IMR-90 (cell line): ENCODE data around the gene TMED10. TPM values are rescaled to one million over a fixed set of nuclear protein-coding genes. Genes with fewer than 3 reads are reported as not detected.

Experiments used
- ATAC-seq: fragments of 200-7000 bp; cut with Tn5 transposase; 2 replicates; pipeline ENCODE4 v1.9.1; 2020; ENCODE audit warnings: low read depth, mild to moderate bottlenecking, moderate library complexity
- BruUV-seq: library from RNA; stranded (reverse); fragments of 400-500 nt; replicated peaks from 2 replicates; lab custom pipeline; 2021; lab: Mats Ljungman, UMichigan
- CTCF ChIA-PET: fragments of 300-600 bp; formaldehyde crosslinking; extraction: SDS; loops from one replicate; lab custom pipeline; 2021; ENCODE audit warnings: antibody characterized with exemption; lab: Yijun Ruan, JAX
- POLR2A ChIA-PET: fragments of 300-600 bp; sonication (Branson Sonifier 250); formaldehyde crosslinking; loops from one replicate; lab custom pipeline; 2022; ENCODE audit warnings: antibody characterized with exemption; ENCODE audit not compliant: unreplicated experiment; lab: Charles Lee
- DNase-seq: peaks from one replicate; pipeline ENCODE4 v3.0.0; 2013
- H2AFZ ChIP-seq: replicated peaks from 2 replicates; pipeline ENCODE3; 2013; ENCODE audit warnings: low read length, mild to moderate bottlenecking; ENCODE audit not compliant: poor library complexity
- H2AK5ac ChIP-seq: 2 replicates; pipeline ENCODE4 v1.6.1; 2013; ENCODE audit warnings: low read depth, low read length, inconsistent platforms
- H2AK9ac ChIP-seq: replicated peaks from 2 replicates; pipeline ENCODE3; 2013; ENCODE audit warnings: mild to moderate bottlenecking, low read depth, low read length, moderate library complexity; ENCODE audit not compliant: poor library complexity
- H2BK120ac ChIP-seq: 2 replicates; pipeline ENCODE4 v1.6.1; 2013; ENCODE audit warnings: low read depth, low read length, inconsistent platforms
- H2BK15ac ChIP-seq: 3 replicates; pipeline ENCODE4 v1.6.1; 2013; ENCODE audit warnings: low read depth, low read length, inconsistent platforms
- H2BK20ac ChIP-seq: 2 replicates; pipeline ENCODE4 v1.6.1; 2013; ENCODE audit warnings: low read depth, mild to moderate bottlenecking, inconsistent platforms, low read length, moderate library complexity
- H2BK5ac ChIP-seq: 2 replicates; pipeline ENCODE4 v1.6.1; 2013; ENCODE audit warnings: mild to moderate bottlenecking, low read depth, low read length, inconsistent platforms; ENCODE audit not compliant: poor library complexity, severe bottlenecking
- H3K14ac ChIP-seq: replicated peaks from 2 replicates; pipeline ENCODE4 v1.6.1; 2013; ENCODE audit warnings: low read depth, low read length, inconsistent platforms
- H3K18ac ChIP-seq: 2 replicates; pipeline ENCODE4 v1.6.1; 2013; ENCODE audit warnings: low read depth, low read length, control low read depth
- H3K23ac ChIP-seq: 2 replicates; pipeline ENCODE4 v1.6.1; 2013; ENCODE audit warnings: low read depth, low read length, inconsistent platforms
- H3K27ac ChIP-seq: 2 replicates; pipeline ENCODE4 v1.5.1; 2013; ENCODE audit warnings: mild to moderate bottlenecking, control low read depth, low read length; ENCODE audit not compliant: insufficient read depth
- H3K27me3 ChIP-seq: 2 replicates; pipeline ENCODE4 v1.6.1; 2013; ENCODE audit warnings: low read length; ENCODE audit not compliant: control insufficient read depth, insufficient read depth
- H3K36me3 ChIP-seq: 2 replicates; pipeline ENCODE4 v1.6.1; 2013; ENCODE audit warnings: low read length, mixed read lengths; ENCODE audit not compliant: control insufficient read depth, insufficient read depth
- H3K4ac ChIP-seq: 2 replicates; pipeline ENCODE4 v1.6.1; 2013; ENCODE audit warnings: low read depth, low read length, inconsistent platforms
- H3K4me1 ChIP-seq: 2 replicates; pipeline ENCODE4 v1.6.1; 2013; ENCODE audit warnings: low read length, mixed read lengths; ENCODE audit not compliant: control insufficient read depth, insufficient read depth
- H3K4me2 ChIP-seq: 2 replicates; pipeline ENCODE4 v1.6.1; 2013; ENCODE audit warnings: low read depth, mild to moderate bottlenecking, control low read depth, low read length, moderate library complexity
- H3K4me3 ChIP-seq: 2 replicates; pipeline ENCODE4 v1.5.1; 2013; ENCODE audit warnings: low read depth, mild to moderate bottlenecking, control low read depth, low read length, moderate library complexity; ENCODE audit not compliant: insufficient read depth
- H3K56ac ChIP-seq: 2 replicates; pipeline ENCODE4 v1.6.1; 2013; ENCODE audit warnings: low read length, inconsistent platforms; ENCODE audit not compliant: insufficient read depth; ENCODE audit errors: extremely low read depth
- H3K79me1 ChIP-seq, 2 experiments: 2 replicates each; pipeline ENCODE4 v1.6.1; 2013; ENCODE audit warnings: low read length in 2 of 2, inconsistent platforms in 1 of 2, low read depth in 1 of 2
- H3K9ac ChIP-seq: 2 replicates; pipeline ENCODE4 v1.6.1; 2013; ENCODE audit warnings: low read depth, low read length, control low read depth
- H3K9me1 ChIP-seq: 2 replicates; pipeline ENCODE4 v1.6.1; 2013; ENCODE audit warnings: low read length, inconsistent platforms; ENCODE audit not compliant: insufficient read depth
- H3K9me3 ChIP-seq: 2 replicates; pipeline ENCODE4 v1.6.1; 2013; ENCODE audit warnings: low read length; ENCODE audit not compliant: control insufficient read depth, insufficient read depth
- H4K20me1 ChIP-seq: 2 replicates; pipeline ENCODE4 v1.6.1; 2013; ENCODE audit warnings: low read length, inconsistent platforms; ENCODE audit not compliant: insufficient read depth
- H4K5ac ChIP-seq: 2 replicates; pipeline ENCODE4 v1.6.1; 2013; ENCODE audit warnings: mild to moderate bottlenecking, low read depth, low read length, control low read depth
- H4K8ac ChIP-seq, 2 experiments: 2 replicates each; pipeline ENCODE4 v1.6.1; 2013; ENCODE audit warnings: low read depth in 2 of 2, low read length in 2 of 2, control low read depth in 1 of 2, inconsistent platforms in 1 of 2
- H4K91ac ChIP-seq: 2 replicates; pipeline ENCODE4 v1.6.1; 2013; ENCODE audit warnings: low read depth, low read length, inconsistent platforms; ENCODE audit not compliant: insufficient read depth
- BHLHE40 ChIP-seq: fragments of 150-350 bp; IDR thresholded peaks from 2 replicates; pipeline ENCODE4 v1.6.1; 2016; ENCODE audit warnings: mild to moderate bottlenecking, low read depth, low read length
- CEBPB ChIP-seq: IDR thresholded peaks from 2 replicates; pipeline ENCODE4 v1.6.1; 2012; ENCODE audit warnings: low read depth, low read length, improper control_type of control experiment
- FOS ChIP-seq: fragments of 150-350 bp; IDR thresholded peaks from 2 replicates; pipeline ENCODE4 v1.6.1; 2016; ENCODE audit warnings: low read depth, low read length
- MAFK ChIP-seq: IDR thresholded peaks from 2 replicates; pipeline ENCODE4 v1.6.1; 2012; ENCODE audit warnings: low read depth, low read length, improper control_type of control experiment
- MAZ ChIP-seq: IDR thresholded peaks from 2 replicates; pipeline ENCODE4 v1.6.1; 2012; ENCODE audit warnings: low read depth, mild to moderate bottlenecking, low read length, improper control_type of control experiment, moderate library complexity, borderline replicate concordance
- NFE2L2 ChIP-seq: fragments of 150-350 bp; IDR thresholded peaks from 2 replicates; pipeline ENCODE4 v1.6.1; 2016; ENCODE audit warnings: low read depth, mild to moderate bottlenecking, low read length
- POLR2A ChIP-seq: IDR thresholded peaks from 2 replicates; pipeline ENCODE4 v1.6.1; 2012; ENCODE audit warnings: mild to moderate bottlenecking, low read depth, low read length
- RAD21 ChIP-seq: IDR thresholded peaks from 2 replicates; pipeline ENCODE4 v1.6.1; 2012; ENCODE audit warnings: low read length, improper control_type of control experiment
- RCOR1 ChIP-seq: IDR thresholded peaks from 2 replicates; pipeline ENCODE4 v1.6.1; 2012; ENCODE audit warnings: mild to moderate bottlenecking, low read length, improper control_type of control experiment; ENCODE audit not compliant: insufficient replicate concordance
- RFX5 ChIP-seq: IDR thresholded peaks from 2 replicates; pipeline ENCODE4 v1.8.0; 2012; ENCODE audit warnings: low read depth, mild to moderate bottlenecking, low read length, moderate library complexity
- WGBS, 2 experiments: methylation state at CpG; one replicate each; pipeline versions ENCODE4 v1.1.5 to v1.1.7; 2013; ENCODE audit warnings: missing lambda C conversion rate in 2 of 2; ENCODE audit not compliant: insufficient read length in 1 of 2; ENCODE audit errors: extremely low coverage in 2 of 2; 5-methylcytosine and 5-hydroxymethylcytosine counted together
- dilution Hi-C: fragments of 300-500 bp; cut with HindIII; formaldehyde crosslinking; loops from one replicate; pipeline ENCODE4 v1.14.3; 2018; ENCODE audit warnings: low sequenced_read_pairs; ENCODE audit not compliant: unreplicated experiment
- in situ Hi-C: fragments of 300-500 bp; cut with MboI; formaldehyde crosslinking; loops from 3 replicates; pipeline ENCODE4 v1.14.3; 2019; ENCODE audit warnings: low sequenced_read_pairs, inconsistent platforms, mixed read lengths
- intact Hi-C: fragments of 100-400 bp; cut with micrococcal nuclease; formaldehyde crosslinking; loops from 2 replicates; pipeline ENCODE4 v1.10.0; 2022
- polyA plus RNA-seq, 3 experiments: library from polyadenylated mRNA; depleted of rRNA; stranded (reverse); fragments of >200 nt; gene quantifications; 2 replicates each; pipeline ENCODE4 v1.2.3, GENCODE V29; 2012; ENCODE audit warnings: low replicate concordance in 1 of 3
- total RNA-seq: library from RNA; depleted of rRNA; stranded (reverse); fragments of >200 nt; gene quantifications from 2 replicates; pipeline ENCODE4 v1.2.3, GENCODE V29; 2012
- TF ChIP-seq, protein P1 (sequence below): fragments of 150-350 bp; IDR thresholded peaks from 2 replicates; pipeline ENCODE4 v1.6.1; 2016; ENCODE audit warnings: low read depth, mild to moderate bottlenecking, low read length, moderate library complexity, borderline replicate concordance
- TF ChIP-seq, protein P2 (sequence below): fragments of 150-350 bp; IDR thresholded peaks from 2 replicates; pipeline ENCODE4 v1.6.1; 2017; ENCODE audit warnings: mild to moderate bottlenecking, antibody characterized with exemption, low read length, low read depth

The TMED10 gene
- total and polyA plus RNA-seq, 2 of the 4 experiments (the other 2 are of a cell fraction), result 254 to 441 TPM

DNA sequence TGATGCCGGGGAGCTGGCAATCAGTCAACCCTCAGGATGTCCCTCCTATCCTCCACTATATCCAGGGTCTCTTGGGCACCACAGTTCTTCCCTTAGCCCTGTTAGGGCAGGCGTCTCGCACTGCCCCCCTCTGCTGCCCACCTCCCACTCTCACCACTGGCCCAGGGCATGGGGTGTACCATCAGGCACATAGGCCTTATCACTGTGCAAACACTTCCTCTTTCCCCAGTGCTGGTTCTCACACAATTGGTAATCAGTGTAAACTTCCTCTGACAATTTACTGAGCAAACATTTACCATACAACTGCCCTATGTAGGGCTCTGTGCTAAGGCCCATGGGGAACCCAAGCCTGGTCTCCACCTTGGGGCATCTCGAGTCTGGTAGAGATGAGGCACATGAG is 20.1 kb upstream of the TMED10 start:
- intact Hi-C loops (no loop called here), dilution Hi-C loops (no loop called here), in situ Hi-C loops (no loop called here)
- no peak overlapping the region for H2AK9ac ChIP-seq
- no peak overlapping the region for H2AFZ ChIP-seq
- H2BK20ac ChIP-seq, result no peak overlapping the region
- H2BK15ac ChIP-seq, result no peak overlapping the region
- no peak overlapping the region for H3K4me3 ChIP-seq
- no peak overlapping the region for H3K9ac ChIP-seq
- no peak overlapping the region for H4K8ac ChIP-seq
- no peaks in the 10 kb centered on the region for H3K36me3 ChIP-seq
- H3K4ac ChIP-seq, result no peak overlapping the region
- H3K27ac ChIP-seq, result no peak overlapping the region
- no peak overlapping the region for H4K5ac ChIP-seq
- H3K79me1 ChIP-seq, result no peaks in the 10 kb centered on the region
- H3K14ac ChIP-seq, result no peak overlapping the region
- no peak overlapping the region for H2BK5ac ChIP-seq
- H3K9me1 ChIP-seq, result no peaks in the 10 kb centered on the region; the same call in 1 of the 2 replicates
- BruUV-seq, result no TSS peak
- H2BK120ac ChIP-seq, result no peak overlapping the region
- DNase-seq (no peak), ATAC-seq (no peak)
- H3K4me2 ChIP-seq, result no peak overlapping the region
- no peak overlapping the region; the same call in 1 of the 2 replicates for H2AK5ac ChIP-seq
- ChIA-PET POLR2A (no interaction called here), CTCF (no interaction called here)
- H3K56ac ChIP-seq, result no peak overlapping the region
- H3K27me3 ChIP-seq, result no peaks in the 10 kb centered on the region
- no peaks in the 10 kb centered on the region for H3K9me3 ChIP-seq
- no peak overlapping the region for H3K23ac ChIP-seq
- no peaks in the 10 kb centered on the region for H4K20me1 ChIP-seq
- no peak for TF ChIP-seq FOS
- no peak for TF ChIP-seq RFX5
- no peak for TF ChIP-seq MAFK
- TF ChIP-seq, protein P1, sequence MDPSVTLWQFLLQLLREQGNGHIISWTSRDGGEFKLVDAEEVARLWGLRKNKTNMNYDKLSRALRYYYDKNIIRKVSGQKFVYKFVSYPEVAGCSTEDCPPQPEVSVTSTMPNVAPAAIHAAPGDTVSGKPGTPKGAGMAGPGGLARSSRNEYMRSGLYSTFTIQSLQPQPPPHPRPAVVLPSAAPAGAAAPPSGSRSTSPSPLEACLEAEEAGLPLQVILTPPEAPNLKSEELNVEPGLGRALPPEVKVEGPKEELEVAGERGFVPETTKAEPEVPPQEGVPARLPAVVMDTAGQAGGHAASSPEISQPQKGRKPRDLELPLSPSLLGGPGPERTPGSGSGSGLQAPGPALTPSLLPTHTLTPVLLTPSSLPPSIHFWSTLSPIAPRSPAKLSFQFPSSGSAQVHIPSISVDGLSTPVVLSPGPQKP, result no peak
- no peak for TF ChIP-seq RAD21
- TF ChIP-seq POLR2A, result no peak
- TF ChIP-seq, protein P2, sequence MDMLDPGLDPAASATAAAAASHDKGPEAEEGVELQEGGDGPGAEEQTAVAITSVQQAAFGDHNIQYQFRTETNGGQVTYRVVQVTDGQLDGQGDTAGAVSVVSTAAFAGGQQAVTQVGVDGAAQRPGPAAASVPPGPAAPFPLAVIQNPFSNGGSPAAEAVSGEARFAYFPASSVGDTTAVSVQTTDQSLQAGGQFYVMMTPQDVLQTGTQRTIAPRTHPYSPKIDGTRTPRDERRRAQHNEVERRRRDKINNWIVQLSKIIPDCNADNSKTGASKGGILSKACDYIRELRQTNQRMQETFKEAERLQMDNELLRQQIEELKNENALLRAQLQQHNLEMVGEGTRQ, result no peak
- TF ChIP-seq NFE2L2, result no peak
- no peak for TF ChIP-seq RCOR1
- no peak for TF ChIP-seq BHLHE40
- no peak for TF ChIP-seq CEBPB
- no peak for TF ChIP-seq MAZ
- 91% methylated on average over 3 of the region's 4 CpGs; no CpG with 5 or more reads in 1 of the 2 experiments for WGBS, 2 experiments
- H3K4me1 ChIP-seq, result peaks cover 9% of the 10 kb centered on the region
- no peak overlapping the region for H3K18ac ChIP-seq
- no peak overlapping the region for H4K91ac ChIP-seq
